HG03520 (cell line): Measurements from ENCODE around the gene SORT1.
A peak's percentile ranks its signal among the peaks of the same experiment; 100 is the strongest.

Experiments
- ATAC-seq: cut with Tn5 transposase; IDR thresholded peaks from one replicate; pipeline ENCODE4 v1.9.1; 2021; ENCODE audit warnings: mild to moderate bottlenecking, moderate library complexity; ENCODE audit not compliant: unreplicated experiment

The SORT1 gene

GRCh38 chr1:109277434-109278204, 120.1 kb downstream of the SORT1 start:
- peak; percentile 76 for ATAC-seq

GRCh38 chr1:109275706-109276345, 121.9 kb downstream of the SORT1 start:
- no peak for ATAC-seq

GRCh38 chr1:109274533-109275476, 122.9 kb downstream of the SORT1 start:
- no peak for ATAC-seq

GRCh38 chr1:109273570-109274288, 124.0 kb downstream of the SORT1 start:
- no peak for ATAC-seq

- ATAC-seq = no peak
These were observed 124.7 kb downstream of the SORT1 start for GRCh38 chr1:109272831-109273547.

GRCh38 chr1:109272021-109272799, 125.5 kb downstream of the SORT1 start:
- ATAC-seq = no peak

GRCh38 chr1:109271458-109271857, 126.3 kb downstream of the SORT1 start:
- no peak for ATAC-seq

GRCh38 chr1:109270623-109271317, 126.9 kb downstream of the SORT1 start:
- ATAC-seq = no peak

- ATAC-seq = no peak
These were observed 127.6 kb downstream of the SORT1 start for GRCh38 chr1:109269981-109270622.

- no peak for ATAC-seq
These were observed 128.3 kb downstream of the SORT1 start for GRCh38 chr1:109269212-109269980.

- no peak for ATAC-seq
These were observed 129.1 kb downstream of the SORT1 start for GRCh38 chr1:109268431-109269211.

- ATAC-seq = no peak
These were observed 129.9 kb downstream of the SORT1 start for GRCh38 chr1:109267743-109268300.

- ATAC-seq = no peak
These were observed 130.8 kb downstream of the SORT1 start for GRCh38 chr1:109266965-109267364.

GRCh38 chr1:109265741-109266330, 131.9 kb downstream of the SORT1 start:
- no peak for ATAC-seq

- no peak for ATAC-seq
These were observed 132.7 kb downstream of the SORT1 start for GRCh38 chr1:109265016-109265415.

GRCh38 chr1:109264379-109264755, 133.4 kb downstream of the SORT1 start:
- ATAC-seq = no peak
